CD14-positive monocyte (primary cell): Measurements from ENCODE around the gene OR5D16. TPM values are rescaled to one million over a fixed set of nuclear protein-coding genes. Genes with fewer than 3 reads are reported as not detected.
"Not testable (repeated sequence)": the region's sequence is repeated elsewhere in the genome, so short reads cannot be mapped to it uniquely, and the experiment has no call there.

Experiments used
- DNase-seq, 3 donors: peaks; one replicate each; pipeline ENCODE4 v3.0.0-alpha.2; 2011 to 2022
- H2AFZ ChIP-seq: 2 replicates; pipeline ENCODE4 v1.6.0; 2012; ENCODE audit warnings: mild to moderate bottlenecking, low read depth, low read length, inconsistent platforms; ENCODE audit not compliant: insufficient read depth, poor library complexity, severe bottlenecking
- H3K27ac ChIP-seq, 2 donors: 1 replicate in 1 of 2; 2 replicates in 1 of 2; pipeline ENCODE4 v1.5.1; 2012 to 2013; ENCODE audit warnings: low read length in 2 of 2, control low read depth in 1 of 2, inconsistent platforms in 1 of 2, low read depth in 1 of 2, mild to moderate bottlenecking in 1 of 2
- H3K27me3 ChIP-seq, 2 donors: one replicate each; pipeline versions ENCODE4 v1.6.0 to v1.6.1; 2011 to 2013; ENCODE audit warnings: low read length in 2 of 2; ENCODE audit not compliant: control insufficient read depth in 2 of 2, insufficient read depth in 2 of 2
- H3K36me3 ChIP-seq, 2 donors: replicated peaks in 1 of 2; 1 replicate in 1 of 2; 2 replicates in 1 of 2; pipeline versions ENCODE4 v1.5.1 to v1.6.1; 2012 to 2013; ENCODE audit warnings: low read length in 2 of 2, control low read depth in 1 of 2, inconsistent platforms in 1 of 2, mild to moderate bottlenecking in 1 of 2; ENCODE audit not compliant: insufficient read depth in 2 of 2, control insufficient read depth in 1 of 2
- H3K4me1 ChIP-seq, 2 donors: 1 replicate in 1 of 2; 2 replicates in 1 of 2; pipeline versions ENCODE4 v1.5.1 to v1.6.1; 2012 to 2013; ENCODE audit warnings: low read length in 2 of 2, control low read depth in 1 of 2, inconsistent platforms in 1 of 2, mild to moderate bottlenecking in 1 of 2, moderate library complexity in 1 of 2; ENCODE audit not compliant: insufficient read depth in 2 of 2, control insufficient read depth in 1 of 2
- H3K4me2 ChIP-seq: replicated peaks from 2 replicates; pipeline ENCODE3; 2012; ENCODE audit warnings: low read length, moderate library complexity, mild to moderate bottlenecking; ENCODE audit not compliant: poor library complexity, severe bottlenecking; ENCODE audit errors: extremely low read depth
- H3K4me3 ChIP-seq, 3 experiments: fragments of 200-600 bp in 1 of 3; sonication (generic) in 1 of 3; replicated peaks in 1 of 3; 1 replicate in 2 of 3; 2 replicates in 1 of 3; pipeline ENCODE4 v1.5.1; 2011 to 2013; ENCODE audit warnings: low read length in 3 of 3, mild to moderate bottlenecking in 3 of 3, control low read depth in 2 of 3, low read depth in 2 of 3, inconsistent platforms in 1 of 3, moderate library complexity in 1 of 3
- H3K79me2 ChIP-seq: 2 replicates; pipeline ENCODE4 v1.6.0; 2012; ENCODE audit warnings: mild to moderate bottlenecking, control low read depth, inconsistent platforms, low read length, moderate library complexity; ENCODE audit not compliant: insufficient read depth
- H3K9ac ChIP-seq: 2 replicates; pipeline ENCODE4 v1.6.0; 2017; ENCODE audit warnings: low read length, mild to moderate bottlenecking; ENCODE audit not compliant: insufficient read depth, poor library complexity, severe bottlenecking
- H3K9me3 ChIP-seq, 2 donors: replicated peaks in 1 of 2; 1 replicate in 1 of 2; 2 replicates in 1 of 2; pipeline versions ENCODE4 v1.5.1 to v1.6.1; 2012 to 2013; ENCODE audit warnings: low read length in 2 of 2, control low read depth in 1 of 2; ENCODE audit not compliant: control insufficient read depth in 1 of 2, insufficient read depth in 1 of 2
- H4K20me1 ChIP-seq: 2 replicates; pipeline ENCODE4 v1.6.0; 2012; ENCODE audit warnings: mild to moderate bottlenecking, low read length, control low read depth, moderate library complexity; ENCODE audit not compliant: insufficient read depth
- H3K27ac Mint-ChIP-seq, 7 donors: one replicate each; pipeline ENCODE4 v1.8.0; 2020; ENCODE audit warnings: mild to moderate bottlenecking in 7 of 7, mixed read lengths in 7 of 7, moderate library complexity in 6 of 7, inconsistent platforms in 2 of 7
- H3K27me3 Mint-ChIP-seq, 3 donors: one replicate each; pipeline ENCODE4 v1.8.0; 2021 to 2022; ENCODE audit warnings: low read depth in 3 of 3, mild to moderate bottlenecking in 3 of 3, mixed read lengths in 3 of 3, moderate library complexity in 3 of 3, inconsistent platforms in 1 of 3
- H3K36me3 Mint-ChIP-seq, 2 donors: one replicate each; pipeline ENCODE4 v1.8.0; 2020; ENCODE audit warnings: mixed read lengths in 2 of 2, inconsistent platforms in 1 of 2, mild to moderate bottlenecking in 1 of 2
- H3K4me1 Mint-ChIP-seq: one replicate; pipeline ENCODE4 v1.8.0; 2020; ENCODE audit warnings: mild to moderate bottlenecking, mixed read lengths
- H3K4me3 Mint-ChIP-seq, 2 donors: one replicate each; pipeline ENCODE4 v1.8.0; 2020; ENCODE audit warnings: mild to moderate bottlenecking in 2 of 2, mixed read lengths in 2 of 2, moderate library complexity in 1 of 2
- H3K9me3 Mint-ChIP-seq, 7 donors: one replicate each; pipeline ENCODE4 v1.8.0; 2020 to 2022; ENCODE audit warnings: mixed read lengths in 7 of 7, mild to moderate bottlenecking in 6 of 7, moderate library complexity in 6 of 7, inconsistent platforms in 2 of 7
- WGBS: methylation state at CpG from one replicate; pipeline ENCODE4 v1.1.5; 2013; ENCODE audit warnings: missing lambda C conversion rate; ENCODE audit not compliant: insufficient coverage; 5-methylcytosine and 5-hydroxymethylcytosine counted together
- intact Hi-C, 2 donors: fragments of 100-400 bp; cut with micrococcal nuclease; formaldehyde crosslinking; loops; one replicate each; pipeline versions ENCODE4 v1.15.0 to v1.15.1; 2023
- polyA plus RNA-seq, 3 donors: library from polyadenylated mRNA; depleted of rRNA in 1 of 3; unstranded in 2 of 3; stranded (reverse) in 1 of 3; fragments of 300-500 nt in 2 of 3; fragments of >200 nt in 1 of 3; fragmentation: Illumina TruSeq in 2 of 3; gene quantifications; 1 replicate in 2 of 3; 2 replicates in 1 of 3; pipeline ENCODE4 v1.2.3, GENCODE V29; 2012 to 2021
- small RNA-seq: library from RNA; depleted of rRNA; stranded (forward); fragments of <200 nt; gene quantifications from one replicate; pipeline ENCODE3, GENCODE V24; 2012; ENCODE audit warnings: low read depth; ENCODE audit not compliant: insufficient read length

The OR5D16 gene
- polyA plus RNA-seq, 3 donors = not detected

- WGBS = 95% methylated on average over 8 of the region's 9 CpGs
- H3K9me3 Mint-ChIP-seq, H3K4me2 ChIP-seq, H3K36me3 ChIP-seq, H3K4me3 Mint-ChIP-seq, H2AFZ ChIP-seq, H3K79me2 ChIP-seq, H3K9me3 ChIP-seq, H4K20me1 ChIP-seq, H3K4me1 ChIP-seq, H3K27me3 ChIP-seq, DNase-seq, intact Hi-C loops, H3K27ac Mint-ChIP-seq, H3K4me3 ChIP-seq, H3K36me3 Mint-ChIP-seq, H3K4me1 Mint-ChIP-seq, H3K27me3 Mint-ChIP-seq, H3K9ac ChIP-seq, H3K27ac ChIP-seq: not testable (repeated sequence)
Observed at GRCh38 chr11:55885481-55885880, 46.9 kb downstream of the OR5D16 start.

Small RNA genes lying within 50 kb of the gene (small RNA-seq; reads per million reads assigned to genes)
- not detected for gene AC036111.3

Other genes starting within 250 kb of the OR5D16 start
- gene OR4C11, start 231.1 kb upstream of the OR5D16 start, polyA plus RNA-seq = not detected
- not detected for gene OR4P4, start 203.6 kb upstream of the OR5D16 start, polyA plus RNA-seq
- not detected for gene OR4S2, start 190.4 kb upstream of the OR5D16 start, polyA plus RNA-seq
- not detected for gene OR4C6, start 176.6 kb upstream of the OR5D16 start, polyA plus RNA-seq
- gene OR5D13, start 65.3 kb upstream of the OR5D16 start, polyA plus RNA-seq = not detected
- gene OR5D14, start 43.2 kb upstream of the OR5D16 start, polyA plus RNA-seq = not detected
- gene OR5L1, start 27.4 kb upstream of the OR5D16 start, polyA plus RNA-seq = not detected
- gene OR5D18, start 19.1 kb upstream of the OR5D16 start, polyA plus RNA-seq = not detected
- gene OR5L2, start 11.5 kb upstream of the OR5D16 start, polyA plus RNA-seq = not detected
- gene TRIM51, start 44.5 kb downstream of the OR5D16 start, polyA plus RNA-seq = not detected
- gene OR5W2, start 75.8 kb downstream of the OR5D16 start, polyA plus RNA-seq = not detected
- not detected for gene OR5I1, start 97.6 kb downstream of the OR5D16 start, polyA plus RNA-seq
- gene OR10AG1, start 131.2 kb downstream of the OR5D16 start, polyA plus RNA-seq = not detected
- gene OR5F1, start 155.9 kb downstream of the OR5D16 start, polyA plus RNA-seq = not detected
- gene OR5AS1, start 188.9 kb downstream of the OR5D16 start, polyA plus RNA-seq = not detected